Measurements from ENCODE around the gene URB1. TPM values are rescaled to one million over a fixed set of nuclear protein-coding genes. Genes with fewer than 3 reads are reported as not detected.

URB1 gene
- total and polyA plus RNA-seq, 2 experiments from 2014 or later, result 7.7 to 44.1 TPM

GRCh38 chr21:32389337-32390015, 3.3 kb downstream of the URB1 start (continued):
- TF ChIP-seq REST (IDR thresholded peaks at IDR 0.05; ENCODE audit: unreplicated experiment), result no peak

- Mint-ChIP-seq H3K27me3 (ENCODE audit: insufficient read depth, low read depth, poor library complexity) (peaks cover 3% of the 10 kb centered on the region), H3K4me3 (no peak overlapping the region), H3K9me3 (peaks cover 3% of the 10 kb centered on the region; the same call in 2 of the 3 replicates), H3K36me3 (ENCODE audit: low read depth) (peaks cover 39% of the 10 kb centered on the region), H3K27ac (no peak overlapping the region; the same call in 1 of the 2 replicates), H3K4me1 (peaks cover 31% of the 10 kb centered on the region)
- Histone ChIP-seq H3K4me1 (ENCODE audit: insufficient read depth) (peaks cover 24% of the 10 kb centered on the region), H3K27ac (ENCODE audit: low read depth) (no peak overlapping the region), H3K4me3 (no peak overlapping the region), H3K36me3 (ENCODE audit: insufficient read depth) (peaks cover 32% of the 10 kb centered on the region), H3K79me2 (replicated peaks; ENCODE audit: insufficient read depth) (peaks cover 85% of the 10 kb centered on the region), H3K4me2 (no peak overlapping the region), H3F3A (replicated peaks; ENCODE audit: low read depth) (no peaks in the 10 kb centered on the region), H3K27me3 (ENCODE audit: insufficient read depth) (no peaks in the 10 kb centered on the region), H4K20me1 (replicated peaks; ENCODE audit: insufficient read depth) (peaks cover 58% of the 10 kb centered on the region), H2AFZ (no peak overlapping the region), H3K9me2 (ENCODE audit: insufficient read depth) (peaks cover 5% of the 10 kb centered on the region; the same call in 1 of the 2 replicates)
- DNase-seq (ENCODE audit: low spot score) (no peak), ATAC-seq (no peak)
- TF ChIP-seq EZH2 (IDR thresholded peaks at IDR 0.05; ENCODE audit: low read depth, unreplicated experiment) (no peak), EZH2phosphoT487 (IDR thresholded peaks at IDR 0.05; ENCODE audit: unreplicated experiment) (no peak), STAT1 (IDR thresholded peaks at IDR 0.05; ENCODE audit: unreplicated experiment) (no peak), ETS1 (IDR thresholded peaks at IDR 0.05) (no peak), ZNF331 (CRISPR knock-in tag; IDR thresholded peaks at IDR 0.05; ENCODE audit: low read depth) (no peak), POLR2AphosphoS5 (IDR thresholded peaks at IDR 0.05; ENCODE audit: low read depth) (no peak), NANOG (IDR thresholded peaks at IDR 0.05; ENCODE audit: borderline replicate concordance) (no peak), ZNF462 (CRISPR knock-in tag; IDR thresholded peaks at IDR 0.05) (no peak), ZNF114 (CRISPR knock-in tag; IDR thresholded peaks at IDR 0.05) (no peak), CREB1 (CRISPR knock-in tag; IDR thresholded peaks at IDR 0.05; ENCODE audit: low read depth) (no peak), JUNB (IDR thresholded peaks at IDR 0.05; ENCODE audit: unreplicated experiment) (no peak)
Observed at GRCh38 chr21:32388306-32388705, 4.5 kb downstream of the URB1 start.
